Adrenal gland (tissue), 5 donors: ENCODE data around the gene CRYGB.

Experiments used
- POLR2A ChIP-seq, 2 donors: fragments of 450-650 bp; IDR thresholded peaks; one replicate each; pipeline ENCODE4 v1.6.1; 2017; ENCODE audit warnings: antibody characterized with exemption in 2 of 2, mild to moderate bottlenecking in 2 of 2, moderate library complexity in 1 of 2
- TF ChIP-seq, protein P1 (sequence below), 6 experiments: fragments of 450-650 bp in 4 of 6; fragments of 200-600 bp in 2 of 6; sonication (generic) in 1 of 6; IDR thresholded peaks; 1 replicate in 5 of 6; 2 replicates in 1 of 6; pipeline versions ENCODE4 v1.5.1 to v1.8.0; 2016 to 2021; ENCODE audit warnings: antibody characterized with exemption in 6 of 6, mild to moderate bottlenecking in 2 of 6, moderate library complexity in 1 of 6
- donor health status: DM: no; HTN: no; CAD: no.

- TF ChIP-seq, protein P1, sequence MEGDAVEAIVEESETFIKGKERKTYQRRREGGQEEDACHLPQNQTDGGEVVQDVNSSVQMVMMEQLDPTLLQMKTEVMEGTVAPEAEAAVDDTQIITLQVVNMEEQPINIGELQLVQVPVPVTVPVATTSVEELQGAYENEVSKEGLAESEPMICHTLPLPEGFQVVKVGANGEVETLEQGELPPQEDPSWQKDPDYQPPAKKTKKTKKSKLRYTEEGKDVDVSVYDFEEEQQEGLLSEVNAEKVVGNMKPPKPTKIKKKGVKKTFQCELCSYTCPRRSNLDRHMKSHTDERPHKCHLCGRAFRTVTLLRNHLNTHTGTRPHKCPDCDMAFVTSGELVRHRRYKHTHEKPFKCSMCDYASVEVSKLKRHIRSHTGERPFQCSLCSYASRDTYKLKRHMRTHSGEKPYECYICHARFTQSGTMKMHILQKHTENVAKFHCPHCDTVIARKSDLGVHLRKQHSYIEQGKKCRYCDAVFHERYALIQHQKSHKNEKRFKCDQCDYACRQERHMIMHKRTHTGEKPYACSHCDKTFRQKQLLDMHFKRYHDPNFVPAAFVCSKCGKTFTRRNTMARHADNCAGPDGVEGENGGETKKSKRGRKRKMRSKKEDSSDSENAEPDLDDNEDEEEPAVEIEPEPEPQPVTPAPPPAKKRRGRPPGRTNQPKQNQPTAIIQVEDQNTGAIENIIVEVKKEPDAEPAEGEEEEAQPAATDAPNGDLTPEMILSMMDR (IDR thresholded peaks at IDR 0.05): no peak
- TF ChIP-seq POLR2A (IDR thresholded peaks at IDR 0.05): no peak
Measured at GRCh38 chr2:208098267-208098666, 47.7 kb downstream of the CRYGB start.
